ENCODE data around the gene RAP1A.

The RAP1A gene

GRCh38 chr1:111706921-111707320 is 87.3 kb downstream of the RAP1A start:
- H3K27ac ChIP-seq (ENCODE audit: low read depth, low read length), result no peak overlapping the region
- H3K4me3 ChIP-seq (ENCODE audit: low read depth in 1 of 5, low read length in 5 of 5), result no peak overlapping the region
- peaks cover 26 to 62% (median 46%) of the 10 kb centered on the region in 5 donors for H3K36me3 ChIP-seq (ENCODE audit: control insufficient read depth in 5 of 5, insufficient read depth in 5 of 5, low read length in 5 of 5)
- H3K9ac ChIP-seq (ENCODE audit: low read length in 5 of 5), result no peak overlapping the region
- no peaks in the 10 kb centered on the region for H3K27me3 ChIP-seq (ENCODE audit: control insufficient read depth in 5 of 5, insufficient read depth in 4 of 5, low read length in 5 of 5)
- H3K4me1 ChIP-seq (ENCODE audit: control insufficient read depth in 5 of 5, insufficient read depth in 5 of 5, low read length in 5 of 5), result no peaks in the 10 kb centered on the region
- no peaks in the 10 kb centered on the region for H3K9me3 ChIP-seq (ENCODE audit: control insufficient read depth in 5 of 5, low read length in 5 of 5)

DNA sequence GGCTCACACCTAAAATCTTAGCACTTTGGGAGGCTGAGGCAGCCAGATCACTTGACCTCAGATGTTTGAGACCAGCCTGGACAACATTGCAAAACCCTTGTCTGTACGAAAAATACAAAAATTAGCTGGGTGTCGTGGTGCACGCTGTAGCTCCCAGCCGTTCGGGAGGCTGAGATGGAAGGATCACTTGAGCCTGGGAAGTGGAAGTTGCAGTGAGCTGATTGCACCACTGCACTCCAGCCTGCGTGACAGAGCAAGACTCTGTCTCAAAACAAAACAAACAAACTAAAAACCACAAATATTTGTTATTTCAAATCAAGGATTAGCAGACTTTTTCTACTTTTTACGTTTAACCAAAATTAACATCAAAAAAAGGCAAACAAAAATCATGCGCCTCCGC is 88.3 kb downstream of the RAP1A start:
- Histone ChIP-seq H3K27ac (ENCODE audit: low read depth, low read length) (no peak overlapping the region), H3K4me3 (ENCODE audit: low read depth in 1 of 5, low read length in 5 of 5) (no peak overlapping the region), H3K27me3 (ENCODE audit: control insufficient read depth in 5 of 5, insufficient read depth in 4 of 5, low read length in 5 of 5) (no peaks in the 10 kb centered on the region), H3K9ac (ENCODE audit: low read length in 5 of 5) (no peak overlapping the region), H3K36me3 (ENCODE audit: control insufficient read depth in 5 of 5, insufficient read depth in 5 of 5, low read length in 5 of 5) (peaks cover 26 to 57% (median 39%) of the 10 kb centered on the region in 5 donors), H3K4me1 (ENCODE audit: control insufficient read depth in 5 of 5, insufficient read depth in 5 of 5, low read length in 5 of 5) (no peaks in the 10 kb centered on the region), H3K9me3 (ENCODE audit: control insufficient read depth in 5 of 5, low read length in 5 of 5) (no peaks in the 10 kb centered on the region)

DNA sequence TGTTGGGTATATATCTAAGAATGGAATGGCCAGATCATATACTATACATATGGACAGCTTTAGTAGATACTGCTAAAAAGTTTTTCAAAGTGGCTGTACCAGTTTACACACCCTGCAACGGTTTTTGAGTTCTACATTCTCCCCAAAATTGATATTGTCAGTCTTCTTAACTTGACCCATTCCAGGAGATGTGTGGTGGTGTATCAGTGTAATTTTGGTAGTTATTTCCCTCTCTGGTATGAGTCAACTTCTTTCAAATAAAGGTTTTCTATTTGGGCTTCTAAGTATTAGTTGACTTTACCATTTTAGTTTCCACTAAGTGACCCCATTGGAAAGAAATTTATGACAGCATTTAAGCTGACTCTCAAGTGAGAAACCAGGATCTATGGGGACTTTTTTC is 90.4 kb downstream of the RAP1A start:
- Histone ChIP-seq H3K9me3 (ENCODE audit: control insufficient read depth in 5 of 5, low read length in 5 of 5) (no peaks in the 10 kb centered on the region), H3K36me3 (ENCODE audit: control insufficient read depth in 5 of 5, insufficient read depth in 5 of 5, low read length in 5 of 5) (peaks cover 19 to 40% (median 25%) of the 10 kb centered on the region in 5 donors), H3K27me3 (ENCODE audit: control insufficient read depth in 5 of 5, insufficient read depth in 4 of 5, low read length in 5 of 5) (no peaks in the 10 kb centered on the region), H3K4me1 (ENCODE audit: control insufficient read depth in 5 of 5, insufficient read depth in 5 of 5, low read length in 5 of 5) (no peaks in the 10 kb centered on the region), H3K4me3 (ENCODE audit: low read depth in 1 of 5, low read length in 5 of 5) (no peak overlapping the region), H3K27ac (ENCODE audit: low read depth, low read length) (no peak overlapping the region), H3K9ac (ENCODE audit: low read length in 5 of 5) (no peak overlapping the region)

- Histone ChIP-seq H3K27ac (ENCODE audit: low read depth, low read length) (no peak overlapping the region), H3K4me3 (ENCODE audit: low read depth in 1 of 5, low read length in 5 of 5) (no peak overlapping the region), H3K27me3 (ENCODE audit: control insufficient read depth in 5 of 5, insufficient read depth in 4 of 5, low read length in 5 of 5) (no peaks in the 10 kb centered on the region), H3K36me3 (ENCODE audit: control insufficient read depth in 5 of 5, insufficient read depth in 5 of 5, low read length in 5 of 5) (peaks cover 0 to 7% (median 4%) of the 10 kb centered on the region in 5 donors), H3K9ac (ENCODE audit: low read length in 5 of 5) (peak overlapping the region in 1 of 5 donors; percentile 10), H3K4me1 (ENCODE audit: control insufficient read depth in 5 of 5, insufficient read depth in 5 of 5, low read length in 5 of 5) (peaks cover 5 to 25% (median 18%) of the 10 kb centered on the region in 5 donors), H3K9me3 (ENCODE audit: control insufficient read depth in 5 of 5, low read length in 5 of 5) (no peaks in the 10 kb centered on the region)
Observed at GRCh38 chr1:111716333-111716732, 96.7 kb downstream of the RAP1A start.

DNA sequence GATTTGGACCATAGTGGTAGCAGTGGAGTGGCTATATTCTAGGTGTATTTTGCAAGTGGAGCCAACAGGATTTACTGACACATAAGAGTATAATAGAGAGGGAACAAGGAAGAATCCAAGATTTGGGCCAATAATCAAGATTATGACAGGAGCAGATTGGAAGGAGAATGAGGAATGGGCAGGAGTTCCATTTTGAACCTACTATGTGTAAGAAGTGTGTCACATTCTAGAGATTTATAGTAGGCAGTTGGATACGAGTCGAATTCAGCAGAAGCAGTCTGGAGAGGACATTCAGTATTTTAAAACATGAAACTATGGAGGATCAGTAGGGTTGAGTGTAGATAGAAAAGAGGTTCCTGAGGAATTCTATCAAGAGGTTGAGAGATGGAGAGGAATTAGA is 97.9 kb downstream of the RAP1A start:
- H3K36me3 ChIP-seq (ENCODE audit: control insufficient read depth in 5 of 5, insufficient read depth in 5 of 5, low read length in 5 of 5), result peaks cover 0 to 7% (median 0%) of the 10 kb centered on the region in 5 donors
- no peaks in the 10 kb centered on the region for H3K27me3 ChIP-seq (ENCODE audit: control insufficient read depth in 5 of 5, insufficient read depth in 4 of 5, low read length in 5 of 5)
- peaks cover 8 to 36% (median 29%) of the 10 kb centered on the region in 5 donors for H3K4me1 ChIP-seq (ENCODE audit: control insufficient read depth in 5 of 5, insufficient read depth in 5 of 5, low read length in 5 of 5)
- H3K9me3 ChIP-seq (ENCODE audit: control insufficient read depth in 5 of 5, low read length in 5 of 5), result no peaks in the 10 kb centered on the region
- no peak overlapping the region for H3K9ac ChIP-seq (ENCODE audit: low read length in 5 of 5)
- H3K27ac ChIP-seq (ENCODE audit: low read depth, low read length), result no peak overlapping the region
- H3K4me3 ChIP-seq (ENCODE audit: low read depth in 1 of 5, low read length in 5 of 5), result no peak overlapping the region

- H3K4me1 ChIP-seq (ENCODE audit: control insufficient read depth in 5 of 5, insufficient read depth in 5 of 5, low read length in 5 of 5), result peaks cover 10 to 44% (median 32%) of the 10 kb centered on the region in 5 donors
- H3K36me3 ChIP-seq (ENCODE audit: control insufficient read depth in 5 of 5, insufficient read depth in 5 of 5, low read length in 5 of 5), result peaks cover 0 to 7% (median 0%) of the 10 kb centered on the region in 5 donors
- peak overlapping the region in 1 of 5 donors; percentile 4 for H3K9ac ChIP-seq (ENCODE audit: low read length in 5 of 5)
- peak overlapping the region; percentile 66 for H3K27ac ChIP-seq (ENCODE audit: low read depth, low read length)
- no peaks in the 10 kb centered on the region for H3K9me3 ChIP-seq (ENCODE audit: control insufficient read depth in 5 of 5, low read length in 5 of 5)
- no peaks in the 10 kb centered on the region for H3K27me3 ChIP-seq (ENCODE audit: control insufficient read depth in 5 of 5, insufficient read depth in 4 of 5, low read length in 5 of 5)
- no peak overlapping the region for H3K4me3 ChIP-seq (ENCODE audit: low read depth in 1 of 5, low read length in 5 of 5)
Observed at GRCh38 chr1:111719135-111719534, 99.5 kb downstream of the RAP1A start.

- no peaks in the 10 kb centered on the region for H3K9me3 ChIP-seq (ENCODE audit: control insufficient read depth in 5 of 5, low read length in 5 of 5)
- peak overlapping the region; percentile 66 for H3K27ac ChIP-seq (ENCODE audit: low read depth, low read length)
- peaks cover 0 to 7% (median 0%) of the 10 kb centered on the region in 5 donors for H3K36me3 ChIP-seq (ENCODE audit: control insufficient read depth in 5 of 5, insufficient read depth in 5 of 5, low read length in 5 of 5)
- H3K9ac ChIP-seq (ENCODE audit: low read length in 5 of 5), result peak overlapping the region in 1 of 5 donors; percentile 4
- H3K4me3 ChIP-seq (ENCODE audit: low read depth in 1 of 5, low read length in 5 of 5), result no peak overlapping the region
- no peaks in the 10 kb centered on the region for H3K27me3 ChIP-seq (ENCODE audit: control insufficient read depth in 5 of 5, insufficient read depth in 4 of 5, low read length in 5 of 5)
- peaks cover 10 to 44% (median 32%) of the 10 kb centered on the region in 5 donors for H3K4me1 ChIP-seq (ENCODE audit: control insufficient read depth in 5 of 5, insufficient read depth in 5 of 5, low read length in 5 of 5)
Observed at GRCh38 chr1:111719674-111720132, 100.1 kb downstream of the RAP1A start.

GRCh38 chr1:111720274-111720976 is 100.8 kb downstream of the RAP1A start:
- Histone ChIP-seq H3K4me3 (ENCODE audit: low read depth in 1 of 5, low read length in 5 of 5) (no peak overlapping the region), H3K9ac (ENCODE audit: low read length in 5 of 5) (no peak overlapping the region), H3K36me3 (ENCODE audit: control insufficient read depth in 5 of 5, insufficient read depth in 5 of 5, low read length in 5 of 5) (peaks cover 0 to 7% (median 0%) of the 10 kb centered on the region in 5 donors), H3K27me3 (ENCODE audit: control insufficient read depth in 5 of 5, insufficient read depth in 4 of 5, low read length in 5 of 5) (no peaks in the 10 kb centered on the region), H3K4me1 (ENCODE audit: control insufficient read depth in 5 of 5, insufficient read depth in 5 of 5, low read length in 5 of 5) (peaks cover 12 to 52% (median 38%) of the 10 kb centered on the region in 5 donors), H3K27ac (ENCODE audit: low read depth, low read length) (peak overlapping the region; percentile 66), H3K9me3 (ENCODE audit: control insufficient read depth in 5 of 5, low read length in 5 of 5) (no peaks in the 10 kb centered on the region)

DNA sequence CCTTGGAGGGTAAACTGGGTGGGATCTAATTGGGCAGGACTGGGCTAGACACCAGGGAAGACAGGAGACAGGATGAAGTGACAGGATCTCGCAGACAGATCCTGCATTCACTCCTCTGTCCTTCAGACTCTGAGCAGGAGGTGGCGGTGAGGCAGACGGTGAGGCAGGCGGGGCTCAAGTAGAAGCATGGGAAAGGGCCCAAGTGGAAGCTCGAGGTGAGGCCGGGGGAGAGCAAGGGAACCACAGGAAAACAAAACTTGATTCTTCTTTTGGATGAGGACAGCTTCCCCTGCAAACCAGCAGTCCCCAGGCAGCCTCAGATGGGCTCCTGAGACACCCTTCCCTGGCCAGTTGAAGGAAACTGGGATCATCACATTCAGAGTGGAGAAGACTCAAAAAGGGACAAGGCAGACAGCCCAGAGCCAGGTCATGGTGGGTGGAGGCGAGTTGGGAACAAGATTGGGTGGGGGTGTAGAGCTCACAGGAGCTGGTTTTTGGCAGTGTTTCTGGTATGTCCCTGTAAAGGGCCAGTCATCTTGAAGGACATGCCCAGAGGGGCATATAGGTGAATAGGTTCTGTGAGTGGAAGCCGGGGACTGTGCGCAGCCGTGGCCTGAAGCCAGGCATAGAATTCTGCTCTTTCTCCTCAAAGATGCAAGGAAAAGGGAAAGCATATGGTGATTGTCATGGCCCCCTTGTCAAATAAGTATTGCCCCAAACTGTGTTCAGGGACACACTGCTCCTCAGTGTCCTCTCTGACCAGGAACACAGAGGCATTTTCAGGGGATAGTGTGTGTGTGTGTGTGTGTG is 101.6 kb downstream of the RAP1A start:
- Histone ChIP-seq H3K36me3 (ENCODE audit: control insufficient read depth in 5 of 5, insufficient read depth in 5 of 5, low read length in 5 of 5) (peaks cover 0 to 7% (median 0%) of the 10 kb centered on the region in 5 donors), H3K9ac (ENCODE audit: low read length in 5 of 5) (no peak overlapping the region), H3K27me3 (ENCODE audit: control insufficient read depth in 5 of 5, insufficient read depth in 4 of 5, low read length in 5 of 5) (no peaks in the 10 kb centered on the region), H3K4me3 (ENCODE audit: low read depth in 1 of 5, low read length in 5 of 5) (no peak overlapping the region), H3K9me3 (ENCODE audit: control insufficient read depth in 5 of 5, low read length in 5 of 5) (no peaks in the 10 kb centered on the region), H3K27ac (ENCODE audit: low read depth, low read length) (peak overlapping the region; percentile 66), H3K4me1 (ENCODE audit: control insufficient read depth in 5 of 5, insufficient read depth in 5 of 5, low read length in 5 of 5) (peaks cover 14 to 53% (median 44%) of the 10 kb centered on the region in 5 donors)

Data from subcutaneous abdominal adipose tissue (tissue), 5 donors.